GM10847 (cell line): ENCODE data around the gene TSPAN15.

ENCODE experiments used
- POLR2A ChIP-seq: IDR thresholded peaks from 2 replicates; pipeline ENCODE4 v1.6.1; 2011; ENCODE audit not compliant: insufficient read length; ENCODE audit errors: extremely low read depth

TSPAN15 gene

DNA sequence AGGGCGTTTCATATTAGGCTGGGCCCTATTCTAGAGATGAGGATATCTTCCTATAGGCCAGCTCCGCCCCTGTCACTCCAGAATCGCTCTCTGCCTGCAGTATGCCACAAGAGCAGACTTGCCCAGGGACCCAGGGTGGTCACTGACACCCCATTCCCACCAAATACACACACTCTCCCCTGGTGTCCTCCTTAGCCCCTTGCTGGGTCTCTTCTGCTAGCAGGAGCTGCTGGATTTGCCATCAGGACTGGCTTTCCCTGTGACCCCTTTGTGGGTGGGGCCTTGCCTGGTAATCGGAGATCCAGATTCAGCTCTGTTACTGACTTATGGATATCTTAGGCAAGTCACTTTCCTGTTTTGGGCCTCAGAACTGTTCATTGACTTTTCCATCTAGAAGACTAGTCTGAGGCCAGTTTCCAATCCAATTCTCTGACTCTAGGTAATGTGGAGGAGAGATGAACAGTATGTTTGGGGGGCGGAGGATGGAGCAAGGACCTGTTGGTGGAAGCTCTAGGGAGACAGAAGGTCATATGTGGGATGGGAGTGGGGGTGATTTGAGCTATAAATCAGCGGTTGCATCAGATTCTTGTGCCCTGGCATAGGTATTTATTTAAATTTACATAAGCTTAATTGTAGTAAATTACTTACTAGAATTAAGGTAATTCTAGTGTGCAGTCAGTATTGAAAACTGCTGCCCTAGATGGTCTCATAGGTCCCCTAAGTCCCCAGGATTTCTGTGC, 1.6 kb downstream of the TSPAN15 start:
- no peak for TF ChIP-seq POLR2A

- TF ChIP-seq POLR2A: no peak
Measured at GRCh38 chr10:69453795-69454194, 2.5 kb downstream of the TSPAN15 start.

- TF ChIP-seq POLR2A: no peak
Measured at GRCh38 chr10:69455006-69455763, 3.9 kb downstream of the TSPAN15 start.

GRCh38 chr10:69456880-69457693, 5.8 kb downstream of the TSPAN15 start:
- TF ChIP-seq POLR2A: no peak

DNA sequence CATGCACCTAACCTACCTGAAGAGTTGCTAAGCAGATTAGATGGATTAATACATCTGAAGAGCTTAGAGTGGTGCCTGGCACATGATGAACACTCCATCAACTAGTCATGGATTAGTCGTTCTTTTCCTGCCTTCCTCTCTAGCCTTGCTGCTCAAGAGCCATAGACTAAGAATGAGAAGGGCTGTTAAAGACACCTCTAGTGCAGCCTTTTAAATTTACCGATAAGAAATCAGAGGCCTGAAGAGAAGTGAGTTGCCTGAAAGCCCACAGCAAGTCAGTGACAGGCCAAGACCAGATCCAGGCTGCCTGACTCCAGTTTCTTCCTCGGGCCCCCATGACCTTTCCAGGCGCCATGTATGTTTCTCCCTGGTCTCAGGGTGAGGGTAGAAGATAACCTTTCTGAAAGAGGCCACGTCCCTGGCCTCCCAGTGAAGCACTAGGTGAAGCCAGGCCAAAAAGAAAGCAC, 6.5 kb downstream of the TSPAN15 start:
- TF ChIP-seq POLR2A: no peak

DNA sequence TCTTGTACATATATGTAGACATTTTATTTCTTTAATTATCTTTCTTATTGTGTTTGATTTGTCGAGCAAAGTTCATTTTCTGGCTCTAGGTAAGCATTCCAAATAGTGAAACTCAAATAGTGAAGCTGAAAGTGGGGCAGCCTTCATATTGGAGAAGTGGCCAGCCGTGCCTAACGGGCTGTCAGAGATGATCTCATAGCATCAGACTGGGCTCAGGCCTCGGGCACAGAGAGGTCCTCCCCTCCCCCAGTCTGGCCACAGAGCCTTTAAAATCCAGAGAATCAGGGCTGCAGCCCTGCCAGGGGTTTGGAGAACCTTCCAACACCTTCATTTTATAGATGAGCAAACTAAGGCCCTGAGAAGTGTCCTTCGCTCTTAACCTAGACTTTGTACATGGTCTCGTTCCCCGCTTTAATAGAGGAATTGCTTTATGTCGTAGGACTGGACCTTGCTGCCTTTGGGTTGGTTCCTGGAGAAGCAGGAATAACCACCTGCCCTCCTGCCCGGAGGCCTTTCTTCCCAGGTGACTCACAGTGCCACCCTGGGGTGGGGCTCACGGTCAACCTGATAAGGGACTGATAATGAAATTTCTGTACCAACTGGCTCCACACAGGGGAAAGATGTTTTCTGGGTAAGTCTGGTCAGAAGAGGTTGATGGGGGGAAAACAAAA, 7.3 kb downstream of the TSPAN15 start:
- TF ChIP-seq POLR2A: no peak

- TF ChIP-seq POLR2A: no peak
Measured at GRCh38 chr10:69459101-69459790, 8.0 kb downstream of the TSPAN15 start.

GRCh38 chr10:69459893-69460575, 8.8 kb downstream of the TSPAN15 start:
- no peak for TF ChIP-seq POLR2A

DNA sequence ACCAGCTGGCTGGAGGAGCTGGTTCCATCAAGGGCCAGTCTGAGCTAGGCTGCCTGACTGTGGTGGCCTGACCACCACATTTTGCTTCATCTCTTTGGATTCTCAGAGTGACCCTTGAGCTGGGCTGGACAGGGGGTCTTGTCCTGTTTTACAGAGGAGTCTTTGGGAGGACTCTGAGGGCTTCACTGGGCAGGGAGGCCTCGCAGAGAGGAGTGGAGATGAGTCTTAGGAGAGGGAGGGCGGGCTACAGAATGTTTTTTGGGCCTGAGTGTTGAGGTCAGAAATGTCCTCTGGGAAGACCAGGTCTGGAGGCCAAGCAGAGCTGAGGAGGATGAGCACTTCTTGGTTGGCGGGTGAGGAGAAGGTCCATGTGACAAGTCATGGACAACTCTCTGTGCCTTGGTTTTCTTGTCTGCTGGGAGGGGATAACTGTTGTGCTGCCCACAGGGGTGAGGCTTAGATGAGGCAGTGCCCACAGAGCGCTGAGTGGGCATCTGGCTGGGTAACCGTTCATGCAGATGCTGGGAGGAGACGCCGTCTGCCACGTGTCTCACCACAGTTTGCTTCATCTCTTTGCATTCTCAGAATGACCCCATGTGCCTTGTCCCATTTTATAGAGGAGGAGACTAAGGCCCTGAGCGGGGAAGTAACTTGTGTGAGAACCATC, 9.4 kb downstream of the TSPAN15 start:
- TF ChIP-seq POLR2A: no peak

GRCh38 chr10:69461243-69462025, 10.2 kb downstream of the TSPAN15 start:
- no peak for TF ChIP-seq POLR2A

- TF ChIP-seq POLR2A: no peak
Measured at GRCh38 chr10:69463886-69464285, 12.6 kb downstream of the TSPAN15 start.

DNA sequence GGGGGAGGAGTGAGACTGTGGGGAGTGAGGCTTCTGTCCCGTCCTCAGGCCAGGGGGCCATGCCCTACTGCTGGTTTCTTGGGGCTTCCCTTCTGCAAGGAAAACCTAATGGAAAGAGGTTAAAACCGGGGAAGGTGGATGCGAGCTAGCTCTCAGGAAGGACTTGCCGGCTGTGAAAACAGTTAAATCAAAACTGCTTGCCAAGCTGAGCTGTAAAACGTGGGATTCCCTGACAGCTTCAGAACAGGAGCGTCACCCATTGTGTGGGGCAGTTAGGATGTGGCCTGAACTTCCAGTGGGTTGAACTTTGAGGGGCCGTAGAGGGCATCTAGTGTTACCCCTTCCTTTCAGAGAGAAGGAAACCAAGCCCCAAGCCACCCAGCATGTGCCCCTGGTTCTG, 13.1 kb downstream of the TSPAN15 start:
- no peak for TF ChIP-seq POLR2A
